HepG2 (cell line): ENCODE measurements around the gene VSTM4. TPM values are rescaled to one million over a fixed set of nuclear protein-coding genes. Genes with fewer than 3 reads are reported as not detected.

Experiments
- ATAC-seq: fragments of 200-7000 bp; cut with Tn5 transposase; 3 replicates; pipeline ENCODE4 v1.9.1; 2020; ENCODE audit warnings: mild to moderate bottlenecking, moderate library complexity
- BruUV-seq: library from RNA; stranded (reverse); fragments of 400-500 nt; replicated peaks from 2 replicates; lab custom pipeline; 2021; lab: Mats Ljungman, UMichigan
- CTCF ChIA-PET: fragments of 300-600 bp; formaldehyde crosslinking; extraction: SDS; loops from one replicate; lab custom pipeline; 2021; ENCODE audit warnings: low total read pairs, inconsistent platforms, low intra/inter-chr PET ratio; lab: Yijun Ruan, JAX
- POLR2A ChIA-PET: fragments of 350-600 bp; sonication (Branson Sonifier 250); formaldehyde crosslinking; loops from one replicate; lab custom pipeline; 2020; ENCODE audit warnings: antibody characterized with exemption, inconsistent platforms; lab: Yijun Ruan, JAX
- DNase-seq: peaks from one replicate; pipeline ENCODE4 v3.0.0-alpha.2; 2015; ENCODE audit warnings: low spot score
- FAIRE-seq: peaks from 3 replicates; lab custom pipeline; 2011; peaks lifted over from hg19 to GRCh38; lab: Jason Lieb, UNC
- H2AFZ ChIP-seq: one replicate; pipeline ENCODE4 v1.6.1; 2011; ENCODE audit warnings: low read length, inconsistent platforms
- H3K27ac ChIP-seq: fragments of 300-600 bp; 3 replicates; pipeline ENCODE4 v1.8.0; 2011; ENCODE audit warnings: mixed run types, mild to moderate bottlenecking, mixed read lengths, low read length, inconsistent platforms; ENCODE audit not compliant: insufficient read depth; ENCODE audit errors: extremely low read length
- H3K27me3 ChIP-seq, 2 experiments: fragments of 200-600 bp in 1 of 2; 2 replicates in 1 of 2; 3 replicates in 1 of 2; pipeline versions ENCODE4 v1.6.0 to v1.8.0; 2011; ENCODE audit warnings: low read length in 2 of 2, mild to moderate bottlenecking in 2 of 2, moderate library complexity in 2 of 2, inconsistent platforms in 1 of 2; ENCODE audit not compliant: insufficient read depth in 2 of 2, control insufficient read depth in 1 of 2
- H3K36me3 ChIP-seq, 2 experiments: fragments of 200-600 bp in 1 of 2; replicated peaks in 1 of 2; 2 replicates in 1 of 2; 3 replicates in 1 of 2; pipeline versions ENCODE4 v1.5.1 to v1.8.0; 2011; ENCODE audit warnings: low read length in 2 of 2, inconsistent platforms in 1 of 2; ENCODE audit not compliant: insufficient read depth in 2 of 2, control insufficient read depth in 1 of 2
- H3K4me1 ChIP-seq: 2 replicates; pipeline ENCODE4 v1.5.1; 2012; ENCODE audit warnings: low read length, inconsistent platforms; ENCODE audit not compliant: insufficient read depth
- H3K4me2 ChIP-seq: 2 replicates; pipeline ENCODE4 v1.6.0; 2011; ENCODE audit warnings: low read depth, low read length, inconsistent platforms
- H3K4me3 ChIP-seq, 3 experiments: fragments of 200-600 bp in 1 of 3; sonication (generic), shearing (Covaris generic) in 1 of 3; replicated peaks in 1 of 3; 2 replicates each; pipeline ENCODE4 v1.5.1; 2011 to 2016; ENCODE audit warnings: low read length in 3 of 3, inconsistent platforms in 2 of 3, low read depth in 2 of 3, mild to moderate bottlenecking in 2 of 3, control low read depth in 1 of 3, mixed read lengths in 1 of 3; ENCODE audit not compliant: insufficient read depth in 1 of 3
- H3K79me2 ChIP-seq: one replicate; pipeline ENCODE4 v1.6.1; 2011; ENCODE audit warnings: low read length, inconsistent platforms; ENCODE audit not compliant: insufficient read depth
- H3K9ac ChIP-seq: 2 replicates; pipeline ENCODE4 v1.6.0; 2011; ENCODE audit warnings: mild to moderate bottlenecking, low read depth, low read length, inconsistent platforms; ENCODE audit not compliant: insufficient read depth
- H3K9me3 ChIP-seq: 2 replicates; pipeline ENCODE4 v1.5.1; 2012; ENCODE audit warnings: mild to moderate bottlenecking, low read length
- H4K20me1 ChIP-seq: 2 replicates; pipeline ENCODE4 v1.6.0; 2011; ENCODE audit warnings: inconsistent platforms, mild to moderate bottlenecking, low read length, moderate library complexity; ENCODE audit not compliant: insufficient read depth
- CHD2 ChIP-seq: IDR thresholded peaks from 2 replicates; pipeline ENCODE4 v1.6.1; 2011; ENCODE audit warnings: low read depth, low read length, improper control_type of control experiment
- KLF15 ChIP-seq: sonication (generic); formaldehyde crosslinking; IDR thresholded peaks from 2 replicates; pipeline ENCODE4 v1.8.1; 2023; ENCODE audit warnings: borderline replicate concordance, mild to moderate bottlenecking, inconsistent platforms, missing genetic modification reagents, mixed read lengths
- MBNL3 ChIP-seq: fragments of 250-450 bp; sonication (Bioruptor Pico); conservative IDR thresholded peaks from 2 replicates; pipeline ENCODE4 v1.8.0; 2022; ENCODE audit warnings: mild to moderate bottlenecking, inconsistent platforms
- NFATC3 ChIP-seq: sonication (generic); formaldehyde crosslinking; IDR thresholded peaks from 2 replicates; pipeline ENCODE4 v1.5.1; 2020; ENCODE audit warnings: mild to moderate bottlenecking, missing genetic modification reagents
- ZFP62 ChIP-seq: sonication (generic); formaldehyde crosslinking; IDR thresholded peaks from 2 replicates; pipeline ENCODE4 v1.4.0; 2020; ENCODE audit warnings: missing genetic modification reagents
- ZNF33A ChIP-seq: sonication (generic); formaldehyde crosslinking; IDR thresholded peaks from 2 replicates; pipeline ENCODE4 v1.5.1; 2020; ENCODE audit warnings: missing genetic modification reagents, mild to moderate bottlenecking, moderate library complexity, borderline replicate concordance
- ZNF468 ChIP-seq: sonication (generic); formaldehyde crosslinking; IDR thresholded peaks from 2 replicates; pipeline ENCODE4 v1.8.0; 2022; ENCODE audit warnings: mild to moderate bottlenecking, moderate library complexity, missing genetic modification reagents
- WGBS: methylation state at CpG from one replicate; pipeline ENCODE4 v1.1.6; 2017; ENCODE audit warnings: low lambda C conversion rate; 5-methylcytosine and 5-hydroxymethylcytosine counted together
- in situ Hi-C: cut with HindIII; loops from 2 replicates; pipeline ENCODE4 v1.10.0; 2017; ENCODE audit warnings: low pct_unique_long_range_greater_than_20kb; ENCODE audit not compliant: extremely low pct_ligation_motif_present
- intact Hi-C: fragments of 100-400 bp; cut with micrococcal nuclease; formaldehyde crosslinking; loops from one replicate; pipeline ENCODE4 v1.10.0; 2022; ENCODE audit not compliant: unreplicated experiment
- polyA plus RNA-seq, 8 experiments: library from polyadenylated mRNA; depleted of rRNA in 3 of 8; stranded (reverse) in 7 of 8; unstranded in 1 of 8; fragments of >200 nt; fragmentation: Illumina TruSeq in 4 of 8; extraction: Trizol in 4 of 8; gene quantifications; 2 replicates each; pipeline versions ENCODE4 v1.2.1 to v1.2.3, GENCODE V29; 2011 to 2016; ENCODE audit warnings: low read depth in 4 of 8, missing spikeins in 1 of 8, mixed read lengths in 1 of 8; ENCODE audit not compliant: insufficient read depth in 1 of 8
- total RNA-seq, 5 experiments: library from RNA; depleted of rRNA; stranded (reverse); fragments of >200 nt; fragmentation: Illumina TruSeq; extraction: Trizol; gene quantifications; 2 replicates each; pipeline ENCODE4 v1.2.3, GENCODE V29; 2016; ENCODE audit warnings: low read depth in 1 of 5
- TF ChIP-seq, protein P1 (sequence below): IDR thresholded peaks from 2 replicates; pipeline ENCODE4 v1.6.1; 2018; ENCODE audit warnings: missing genetic modification reagents
- TF ChIP-seq, protein P2 (sequence below): IDR thresholded peaks from 2 replicates; pipeline ENCODE4 v1.6.1; 2018; ENCODE audit warnings: missing genetic modification reagents, mild to moderate bottlenecking, missing compliant biosample characterization
- TF ChIP-seq, protein P3 (sequence below), 2 experiments: fragments of 450-650 bp in 1 of 2; sonication (generic) in 1 of 2; formaldehyde crosslinking; IDR thresholded peaks; 2 replicates each; pipeline versions ENCODE4 v1.5.0 to v1.8.0; 2020 to 2022; ENCODE audit warnings: mild to moderate bottlenecking in 1 of 2, missing genetic modification reagents in 1 of 2
- TF ChIP-seq, protein P4 (sequence below), 2 experiments: sonication (generic) in 1 of 2; formaldehyde crosslinking in 1 of 2; IDR thresholded peaks; 2 replicates each; pipeline versions ENCODE4 v1.5.1 to v1.6.1; 2011 to 2020; ENCODE audit warnings: borderline replicate concordance in 1 of 2, low read depth in 1 of 2, low read length in 1 of 2, mild to moderate bottlenecking in 1 of 2, missing genetic modification reagents in 1 of 2, moderate library complexity in 1 of 2
- TF ChIP-seq, protein P5 (sequence below): sonication (generic); formaldehyde crosslinking; IDR thresholded peaks from 2 replicates; pipeline ENCODE4 v1.4.0; 2020; ENCODE audit warnings: missing genetic modification reagents, borderline replicate concordance

Gene VSTM4
- total and polyA plus RNA-seq, 2 of the 13 experiments (the other 11 are each of a cell fraction or from before 2014, with no cell fraction given), result not detected

DNA sequence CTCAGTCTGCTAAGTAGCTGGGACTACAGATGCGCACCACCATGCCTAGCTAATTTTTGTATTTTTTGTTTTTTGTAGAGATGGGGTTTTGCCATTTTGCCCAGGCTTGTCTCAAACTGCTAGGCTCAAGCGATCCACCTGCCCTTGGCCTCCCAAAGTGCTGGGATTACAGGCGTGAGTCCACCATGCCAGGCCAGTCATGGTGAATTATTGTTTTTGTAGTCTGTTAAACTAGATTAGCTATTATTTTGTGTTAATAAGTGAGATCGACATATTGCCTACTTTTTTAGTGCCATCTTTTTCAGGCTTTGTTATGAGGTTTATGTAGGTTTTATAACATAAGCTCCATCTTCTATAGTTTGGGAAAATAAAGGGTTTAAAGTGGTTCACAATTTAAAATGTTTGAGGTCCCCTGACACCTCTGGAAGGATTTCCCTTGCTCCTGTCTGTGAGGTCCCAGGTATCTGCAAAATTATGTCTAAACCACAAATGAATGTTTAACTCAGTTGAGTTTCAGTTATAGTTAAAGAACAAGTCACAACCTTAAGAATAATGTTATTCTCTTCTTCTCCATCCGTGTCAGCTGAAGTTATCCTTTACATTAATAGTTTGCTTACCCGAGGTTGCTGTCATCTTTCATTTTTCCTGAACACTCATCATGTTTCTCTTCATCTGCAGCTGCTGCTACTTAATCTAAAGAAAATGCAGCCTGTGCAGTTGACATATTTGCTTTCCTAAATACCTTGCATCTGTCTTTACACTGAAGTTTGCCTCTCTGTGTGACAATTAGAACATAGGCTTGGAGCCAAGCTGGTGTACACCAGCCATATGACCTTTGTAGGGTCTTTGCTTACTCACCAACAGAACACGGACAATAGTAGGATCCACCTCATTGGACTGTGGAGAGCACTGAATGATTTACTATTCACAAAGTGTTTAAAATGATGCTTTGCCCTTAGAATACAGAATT lies 8.9 kb upstream of the VSTM4 start:
- intact Hi-C loops (no loop called here), in situ Hi-C loops (no loop called here)
- Histone ChIP-seq H2AFZ (no peak overlapping the region), H3K27ac (no peak overlapping the region), H3K79me2 (no peaks in the 10 kb centered on the region), H3K4me3 (no peak overlapping the region), H3K9ac (no peak overlapping the region), H3K36me3 (no peaks in the 10 kb centered on the region), H3K9me3 (no peaks in the 10 kb centered on the region), H3K4me1 (no peaks in the 10 kb centered on the region), H4K20me1 (no peaks in the 10 kb centered on the region), H3K27me3 (no peaks in the 10 kb centered on the region), H3K4me2 (no peak overlapping the region)
- no peak for ATAC-seq
- no TSS peak for BruUV-seq
- no peak for DNase-seq
- WGBS, result 30% methylated on average over 7 of the region's 7 CpGs
- ChIA-PET CTCF (no interaction called here), POLR2A (no interaction called here)
- no peak for FAIRE-seq
- TF ChIP-seq KLF15 (CRISPR knock-in tag), result no peak
- TF ChIP-seq, protein P1, sequence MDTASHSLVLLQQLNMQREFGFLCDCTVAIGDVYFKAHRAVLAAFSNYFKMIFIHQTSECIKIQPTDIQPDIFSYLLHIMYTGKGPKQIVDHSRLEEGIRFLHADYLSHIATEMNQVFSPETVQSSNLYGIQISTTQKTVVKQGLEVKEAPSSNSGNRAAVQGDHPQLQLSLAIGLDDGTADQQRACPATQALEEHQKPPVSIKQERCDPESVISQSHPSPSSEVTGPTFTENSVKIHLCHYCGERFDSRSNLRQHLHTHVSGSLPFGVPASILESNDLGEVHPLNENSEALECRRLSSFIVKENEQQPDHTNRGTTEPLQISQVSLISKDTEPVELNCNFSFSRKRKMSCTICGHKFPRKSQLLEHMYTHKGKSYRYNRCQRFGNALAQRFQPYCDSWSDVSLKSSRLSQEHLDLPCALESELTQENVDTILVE (CRISPR knock-in tag), result no peak
- TF ChIP-seq, protein P2, sequence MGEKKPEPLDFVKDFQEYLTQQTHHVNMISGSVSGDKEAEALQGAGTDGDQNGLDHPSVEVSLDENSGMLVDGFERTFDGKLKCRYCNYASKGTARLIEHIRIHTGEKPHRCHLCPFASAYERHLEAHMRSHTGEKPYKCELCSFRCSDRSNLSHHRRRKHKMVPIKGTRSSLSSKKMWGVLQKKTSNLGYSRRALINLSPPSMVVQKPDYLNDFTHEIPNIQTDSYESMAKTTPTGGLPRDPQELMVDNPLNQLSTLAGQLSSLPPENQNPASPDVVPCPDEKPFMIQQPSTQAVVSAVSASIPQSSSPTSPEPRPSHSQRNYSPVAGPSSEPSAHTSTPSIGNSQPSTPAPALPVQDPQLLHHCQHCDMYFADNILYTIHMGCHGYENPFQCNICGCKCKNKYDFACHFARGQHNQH, result no peak
- no peak for TF ChIP-seq MBNL3 (CRISPR knock-in tag)
- TF ChIP-seq, protein P3, sequence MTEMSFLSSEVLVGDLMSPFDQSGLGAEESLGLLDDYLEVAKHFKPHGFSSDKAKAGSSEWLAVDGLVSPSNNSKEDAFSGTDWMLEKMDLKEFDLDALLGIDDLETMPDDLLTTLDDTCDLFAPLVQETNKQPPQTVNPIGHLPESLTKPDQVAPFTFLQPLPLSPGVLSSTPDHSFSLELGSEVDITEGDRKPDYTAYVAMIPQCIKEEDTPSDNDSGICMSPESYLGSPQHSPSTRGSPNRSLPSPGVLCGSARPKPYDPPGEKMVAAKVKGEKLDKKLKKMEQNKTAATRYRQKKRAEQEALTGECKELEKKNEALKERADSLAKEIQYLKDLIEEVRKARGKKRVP (CRISPR knock-in tag; IDR thresholded peaks at IDR 0.05), result no peak
- TF ChIP-seq, protein P4, sequence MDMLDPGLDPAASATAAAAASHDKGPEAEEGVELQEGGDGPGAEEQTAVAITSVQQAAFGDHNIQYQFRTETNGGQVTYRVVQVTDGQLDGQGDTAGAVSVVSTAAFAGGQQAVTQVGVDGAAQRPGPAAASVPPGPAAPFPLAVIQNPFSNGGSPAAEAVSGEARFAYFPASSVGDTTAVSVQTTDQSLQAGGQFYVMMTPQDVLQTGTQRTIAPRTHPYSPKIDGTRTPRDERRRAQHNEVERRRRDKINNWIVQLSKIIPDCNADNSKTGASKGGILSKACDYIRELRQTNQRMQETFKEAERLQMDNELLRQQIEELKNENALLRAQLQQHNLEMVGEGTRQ (IDR thresholded peaks at IDR 0.05; ENCODE audit: low read depth, low read length), result no peak
- TF ChIP-seq, protein P4 (CRISPR knock-in tag; IDR thresholded peaks at IDR 0.05; ENCODE audit: borderline replicate concordance), result no peak
- TF ChIP-seq NFATC3 (CRISPR knock-in tag), result no peak
- no peak for TF ChIP-seq CHD2
- TF ChIP-seq ZFP62 (CRISPR knock-in tag), result no peak
- no peak for TF ChIP-seq ZNF468 (CRISPR knock-in tag)
- TF ChIP-seq, protein P5, sequence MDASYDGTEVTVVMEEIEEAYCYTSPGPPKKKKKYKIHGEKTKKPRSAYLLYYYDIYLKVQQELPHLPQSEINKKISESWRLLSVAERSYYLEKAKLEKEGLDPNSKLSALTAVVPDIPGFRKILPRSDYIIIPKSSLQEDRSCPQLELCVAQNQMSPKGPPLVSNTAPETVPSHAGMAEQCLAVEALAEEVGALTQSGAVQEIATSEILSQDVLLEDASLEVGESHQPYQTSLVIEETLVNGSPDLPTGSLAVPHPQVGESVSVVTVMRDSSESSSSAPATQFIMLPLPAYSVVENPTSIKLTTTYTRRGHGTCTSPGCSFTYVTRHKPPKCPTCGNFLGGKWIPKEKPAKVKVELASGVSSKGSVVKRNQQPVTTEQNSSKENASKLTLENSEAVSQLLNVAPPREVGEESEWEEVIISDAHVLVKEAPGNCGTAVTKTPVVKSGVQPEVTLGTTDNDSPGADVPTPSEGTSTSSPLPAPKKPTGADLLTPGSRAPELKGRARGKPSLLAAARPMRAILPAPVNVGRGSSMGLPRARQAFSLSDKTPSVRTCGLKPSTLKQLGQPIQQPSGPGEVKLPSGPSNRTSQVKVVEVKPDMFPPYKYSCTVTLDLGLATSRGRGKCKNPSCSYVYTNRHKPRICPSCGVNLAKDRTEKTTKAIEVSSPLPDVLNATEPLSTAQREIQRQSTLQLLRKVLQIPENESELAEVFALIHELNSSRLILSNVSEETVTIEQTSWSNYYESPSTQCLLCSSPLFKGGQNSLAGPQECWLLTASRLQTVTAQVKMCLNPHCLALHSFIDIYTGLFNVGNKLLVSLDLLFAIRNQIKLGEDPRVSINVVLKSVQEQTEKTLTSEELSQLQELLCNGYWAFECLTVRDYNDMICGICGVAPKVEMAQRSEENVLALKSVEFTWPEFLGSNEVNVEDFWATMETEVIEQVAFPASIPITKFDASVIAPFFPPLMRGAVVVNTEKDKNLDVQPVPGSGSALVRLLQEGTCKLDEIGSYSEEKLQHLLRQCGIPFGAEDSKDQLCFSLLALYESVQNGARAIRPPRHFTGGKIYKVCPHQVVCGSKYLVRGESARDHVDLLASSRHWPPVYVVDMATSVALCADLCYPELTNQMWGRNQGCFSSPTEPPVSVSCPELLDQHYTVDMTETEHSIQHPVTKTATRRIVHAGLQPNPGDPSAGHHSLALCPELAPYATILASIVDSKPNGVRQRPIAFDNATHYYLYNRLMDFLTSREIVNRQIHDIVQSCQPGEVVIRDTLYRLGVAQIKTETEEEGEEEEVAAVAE (CRISPR knock-in tag), result no peak
- TF ChIP-seq ZNF33A, result no peak
